ENCODE measurements around the gene FUT4. TPM values are rescaled to one million over a fixed set of nuclear protein-coding genes. Genes with fewer than 3 reads are reported as not detected.

FUT4 gene
- 3.8 and 7.8 TPM in 2 replicates for total RNA-seq

GRCh38 chr11:94543695-94544645 lies at the start of gene FUT4:
TSS of gene FUT4 (plus strand) at chr11:94543921. CDS start at chr11:94544134, 213 bp downstream.

GRCh38 chr11:94511932-94512781 lies 31.6 kb upstream of the FUT4 start, which contains the start of gene C11orf97:
TSS of gene C11orf97 (plus strand) at chr11:94512461. CDS start at chr11:94512529, 68 bp downstream.

GRCh38 chr11:94567181-94567670 lies 23.5 kb downstream of the FUT4 start, which contains the start of gene PIWIL4:
TSS of gene PIWIL4 (plus strand) at chr11:94567368. CDS start at chr11:94567519, 151 bp downstream.

Other genes starting within 250 kb of the FUT4 start
- gene IZUMO1R, start 239.3 kb upstream of the FUT4 start, total RNA-seq: not detected in 2 replicates
- under 0.01 TPM in 1 of 2 replicates, not detected in the other for gene GPR83, start 142.5 kb upstream of the FUT4 start, total RNA-seq
- gene MRE11, start 50.1 kb upstream of the FUT4 start, total RNA-seq: 8.5 and 9.2 TPM in 2 replicates
- 6.3 and 13.3 TPM in 2 replicates for gene ANKRD49, start 49.9 kb upstream of the FUT4 start, total RNA-seq
- gene C11orf97, start 31.5 kb upstream of the FUT4 start, total RNA-seq: not detected in 2 replicates
- gene PIWIL4, start 23.4 kb downstream of the FUT4 start, total RNA-seq: 0.26 and 1.4 TPM in 2 replicates
- 33.6 and 39.7 TPM in 2 replicates for gene AMOTL1, start 224.4 kb downstream of the FUT4 start, total RNA-seq

All from epithelial cell of alveolus of lung (primary cell).